ENCODE results near the gene COTL1. TPM values are rescaled to one million over a fixed set of nuclear protein-coding genes. Genes with fewer than 3 reads are reported as not detected.

The COTL1 gene
- total RNA-seq, 2 experiments from 2014 or later: 664 to 677 TPM

GRCh38 chr16:84557504-84557903 lies 60.4 kb downstream of the COTL1 start:
- Mint-ChIP-seq H3K4me3 (no peak overlapping the region), H3K36me3 (ENCODE audit: low read depth) (peaks cover 16% of the 10 kb centered on the region), H3K27me3 (no peaks in the 10 kb centered on the region), H3K4me1 (ENCODE audit: low read depth) (peaks cover 24% of the 10 kb centered on the region), H3K9me3 (no peaks in the 10 kb centered on the region), H3K27ac (no peak overlapping the region)
- TF ChIP-seq, protein P1, sequence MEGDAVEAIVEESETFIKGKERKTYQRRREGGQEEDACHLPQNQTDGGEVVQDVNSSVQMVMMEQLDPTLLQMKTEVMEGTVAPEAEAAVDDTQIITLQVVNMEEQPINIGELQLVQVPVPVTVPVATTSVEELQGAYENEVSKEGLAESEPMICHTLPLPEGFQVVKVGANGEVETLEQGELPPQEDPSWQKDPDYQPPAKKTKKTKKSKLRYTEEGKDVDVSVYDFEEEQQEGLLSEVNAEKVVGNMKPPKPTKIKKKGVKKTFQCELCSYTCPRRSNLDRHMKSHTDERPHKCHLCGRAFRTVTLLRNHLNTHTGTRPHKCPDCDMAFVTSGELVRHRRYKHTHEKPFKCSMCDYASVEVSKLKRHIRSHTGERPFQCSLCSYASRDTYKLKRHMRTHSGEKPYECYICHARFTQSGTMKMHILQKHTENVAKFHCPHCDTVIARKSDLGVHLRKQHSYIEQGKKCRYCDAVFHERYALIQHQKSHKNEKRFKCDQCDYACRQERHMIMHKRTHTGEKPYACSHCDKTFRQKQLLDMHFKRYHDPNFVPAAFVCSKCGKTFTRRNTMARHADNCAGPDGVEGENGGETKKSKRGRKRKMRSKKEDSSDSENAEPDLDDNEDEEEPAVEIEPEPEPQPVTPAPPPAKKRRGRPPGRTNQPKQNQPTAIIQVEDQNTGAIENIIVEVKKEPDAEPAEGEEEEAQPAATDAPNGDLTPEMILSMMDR (IDR thresholded peaks at IDR 0.05): no peak
- DNase-seq (no peak), ATAC-seq (no peak)
- intact Hi-C loops (cut with micrococcal nuclease): no loop called here
- ChIA-PET CTCF (interaction anchor here (0.7 to 1.3 kb wide), 4 partner anchors 24 to 168 kb away, joined by 3 to 4 read pairs (median 3); no protein-coding TSS in a partner anchor), POLR2A (interaction anchor here (0.7 to 1.8 kb wide), 3 partner anchors 8 to 46 kb away, joined by 3 to 6 read pairs (median 6); no protein-coding TSS in a partner anchor)

DNA sequence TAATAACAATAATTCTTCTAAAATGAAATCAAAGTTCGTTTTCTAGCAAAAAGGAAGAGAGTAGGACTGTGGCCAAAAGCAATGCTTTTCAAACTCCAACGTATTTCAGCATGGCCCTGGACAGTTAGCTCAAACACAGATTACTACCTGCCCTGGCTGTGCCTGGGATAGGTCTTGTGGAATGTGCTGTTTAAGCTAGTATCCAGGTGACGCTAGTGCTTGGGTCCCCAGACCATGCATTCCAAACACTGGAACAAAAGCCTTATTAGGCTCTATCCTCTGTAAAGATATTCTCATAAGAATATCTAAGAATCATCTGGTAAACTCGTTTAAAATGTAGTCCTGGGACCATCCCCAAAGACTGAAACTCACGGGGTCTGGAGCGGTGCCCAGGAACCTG lies 60.8 kb downstream of the COTL1 start:
- TF ChIP-seq, protein P1 (IDR thresholded peaks at IDR 0.05): no peak
- H3K4me3 Mint-ChIP-seq: no peak overlapping the region
- POLR2A ChIA-PET: interaction anchor here (0.7 to 1.8 kb wide), 2 partner anchors 8 to 27 kb away, joined by 3 to 6 read pairs; no protein-coding TSS in a partner anchor
- peaks cover 25% of the 10 kb centered on the region for H3K4me1 Mint-ChIP-seq (ENCODE audit: low read depth)
- H3K9me3 Mint-ChIP-seq: no peaks in the 10 kb centered on the region
- peaks cover 20% of the 10 kb centered on the region for H3K36me3 Mint-ChIP-seq (ENCODE audit: low read depth)
- H3K27ac Mint-ChIP-seq: no peak overlapping the region
- CTCF ChIA-PET: interaction anchor here (1.2 kb wide), 2 partner anchors 44 to 169 kb away, joined by 3 read pairs; no protein-coding TSS in a partner anchor
- intact Hi-C loops (cut with micrococcal nuclease): no loop called here
- no peaks in the 10 kb centered on the region for H3K27me3 Mint-ChIP-seq
- DNase-seq (no peak), ATAC-seq (no peak)

DNA sequence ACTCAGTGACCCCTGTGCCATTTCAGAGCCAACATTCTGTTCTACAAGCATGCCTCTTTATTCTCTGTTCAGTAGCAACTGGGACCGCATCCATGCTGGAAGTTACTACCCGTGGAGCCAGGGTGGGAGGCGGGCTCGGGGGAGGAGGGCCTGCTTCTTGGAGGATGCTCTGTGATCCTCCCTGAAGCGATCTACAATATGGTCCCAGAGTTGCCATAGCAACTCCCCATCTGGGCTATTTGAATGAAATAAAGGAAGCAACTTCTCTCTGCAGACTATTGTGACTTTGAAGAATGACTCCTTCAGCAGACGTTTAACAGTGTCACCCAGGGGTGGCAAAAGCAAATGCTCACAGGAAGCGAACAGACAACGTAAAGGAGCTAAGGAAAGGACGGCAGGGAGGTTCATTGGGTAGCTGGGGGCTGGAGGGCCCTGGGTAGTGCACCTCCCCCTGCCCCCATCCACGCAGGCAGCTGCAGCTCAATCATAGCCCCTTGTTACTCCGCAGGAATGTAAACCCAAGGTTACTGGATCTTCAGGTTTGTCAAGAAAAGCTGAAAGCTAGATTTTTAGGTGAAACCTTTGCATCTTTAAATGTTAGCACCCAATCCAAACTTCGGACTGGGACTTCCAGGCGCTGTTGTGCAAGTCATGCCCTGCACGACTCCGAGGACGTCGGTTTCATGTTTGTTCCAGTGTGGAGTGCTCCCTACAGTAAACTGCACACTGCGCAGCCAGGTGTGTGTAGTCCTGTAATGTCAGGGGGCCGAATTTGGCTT lies 62.3 kb downstream of the COTL1 start:
- ChIA-PET CTCF (interaction anchor here (0.9 to 2.3 kb wide), 4 partner anchors 9 to 67 kb away, joined by 3 to 16 read pairs (median 10); no protein-coding TSS in a partner anchor), POLR2A (interaction anchor here (0.9 to 2.7 kb wide), 2 partner anchors 40 to 49 kb away, joined by 3 to 11 read pairs; no protein-coding TSS in a partner anchor)
- DNase-seq (no peak), ATAC-seq (no peak)
- Mint-ChIP-seq H3K9me3 (no peaks in the 10 kb centered on the region), H3K36me3 (ENCODE audit: low read depth) (peaks cover 22% of the 10 kb centered on the region), H3K4me3 (no peak overlapping the region), H3K27me3 (no peaks in the 10 kb centered on the region), H3K27ac (no peak overlapping the region), H3K4me1 (ENCODE audit: low read depth) (peaks cover 29% of the 10 kb centered on the region)
- intact Hi-C loops (cut with micrococcal nuclease): no loop called here
- TF ChIP-seq, protein P1 (IDR thresholded peaks at IDR 0.05): no peak

DNA sequence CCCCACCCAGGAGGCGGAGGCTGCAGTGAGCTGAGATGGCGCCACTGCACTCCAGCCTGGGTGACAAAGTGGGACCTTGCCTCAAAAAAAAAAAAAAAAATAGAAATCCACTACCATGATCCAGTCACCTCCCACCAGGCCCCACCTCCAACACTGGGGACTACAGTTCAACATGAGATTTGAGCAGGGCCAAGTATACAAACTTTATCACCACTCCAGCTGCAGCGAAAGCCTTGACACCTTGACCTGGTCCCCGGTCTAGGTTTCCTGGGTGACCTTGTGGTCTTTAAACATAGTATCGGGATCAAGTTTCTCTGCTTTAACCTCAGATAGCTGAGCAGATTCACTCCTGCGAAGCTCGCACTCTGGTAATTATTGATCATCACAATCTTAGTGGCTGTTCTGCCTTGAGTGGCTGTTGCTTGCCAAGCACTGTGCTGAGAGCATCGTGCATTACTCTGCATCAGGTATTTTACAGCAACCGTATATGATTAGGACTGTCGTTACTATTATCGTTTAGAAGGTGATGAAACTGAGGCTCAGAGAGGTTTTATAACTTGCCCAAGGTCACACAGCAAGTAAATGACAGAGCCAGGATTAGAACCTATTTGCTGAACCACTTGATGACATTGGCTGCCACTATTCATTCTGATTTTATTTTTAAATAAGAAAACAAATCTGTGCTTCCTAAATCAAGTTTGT lies 63.1 kb downstream of the COTL1 start:
- H3K4me1 Mint-ChIP-seq (ENCODE audit: low read depth): peaks cover 37% of the 10 kb centered on the region
- intact Hi-C loops (cut with micrococcal nuclease): loop anchor here (5.0 kb wide), 2 partner anchors 48 to 63 kb away; partner anchors contain the start of gene COTL1
- peak overlapping the region; percentile 84 for H3K4me3 Mint-ChIP-seq
- TF ChIP-seq, protein P1 (IDR thresholded peaks at IDR 0.05): no peak
- no peaks in the 10 kb centered on the region for H3K27me3 Mint-ChIP-seq
- H3K36me3 Mint-ChIP-seq (ENCODE audit: low read depth): peaks cover 30% of the 10 kb centered on the region
- POLR2A ChIA-PET: interaction anchor here (0.6 to 3.4 kb wide), 16 partner anchors 9 to 497 kb away, joined by 3 to 11 read pairs (median 4); no protein-coding TSS in a partner anchor
- CTCF ChIA-PET: interaction anchor here (0.9 to 3.7 kb wide), 7 partner anchors 9 to 67 kb away, joined by 3 to 26 read pairs (median 5); partner anchors contain the start of gene MEAK7
- no peaks in the 10 kb centered on the region for H3K9me3 Mint-ChIP-seq
- DNase-seq: no peak
- ATAC-seq: no peak
- peak overlapping the region; percentile 88 for H3K27ac Mint-ChIP-seq
